GM23248 (cell line): ENCODE measurements around the gene C3orf52. TPM values are rescaled to one million over a fixed set of nuclear protein-coding genes. Genes with fewer than 3 reads are reported as not detected.
A peak's percentile ranks its signal among the peaks of the same experiment; 100 is the strongest.

Experiments used
- DNase-seq: peaks from one replicate; pipeline ENCODE4 v3.0.0-alpha.2; 2015
- H2AFZ ChIP-seq: fragments of 200-600 bp; sonication (generic); 2 replicates; pipeline ENCODE4 v1.6.1; 2016; ENCODE audit warnings: antibody characterized with exemption
- H3F3A ChIP-seq: fragments of 200-600 bp; sonication (generic); 2 replicates; pipeline ENCODE4 v1.6.1; 2016; ENCODE audit warnings: mild to moderate bottlenecking, antibody characterized with exemption, mixed run types; ENCODE audit not compliant: insufficient read depth
- H3K27ac ChIP-seq: fragments of 200-600 bp; sonication (generic); 2 replicates; pipeline ENCODE4 v1.5.1; 2016; ENCODE audit warnings: mild to moderate bottlenecking
- H3K27me3 ChIP-seq: fragments of 200-600 bp; sonication (generic); replicated peaks from 2 replicates; pipeline ENCODE4 v1.6.1; 2016; ENCODE audit warnings: mild to moderate bottlenecking; ENCODE audit not compliant: insufficient read depth
- H3K36me3 ChIP-seq: fragments of 200-600 bp; sonication (generic); 2 replicates; pipeline ENCODE4 v1.6.1; 2016; ENCODE audit warnings: low read depth, mild to moderate bottlenecking
- H3K4me1 ChIP-seq: fragments of 200-600 bp; sonication (generic); 2 replicates; pipeline ENCODE4 v1.6.1; 2016; ENCODE audit warnings: mild to moderate bottlenecking; ENCODE audit not compliant: insufficient read depth
- H3K4me2 ChIP-seq: fragments of 200-600 bp; sonication (generic); one replicate; pipeline ENCODE4 v1.6.1; 2016; ENCODE audit warnings: mild to moderate bottlenecking; ENCODE audit not compliant: unreplicated experiment
- H3K4me3 ChIP-seq: fragments of 200-600 bp; sonication (generic); 2 replicates; pipeline ENCODE4 v1.5.1; 2016; ENCODE audit warnings: mild to moderate bottlenecking
- H3K79me2 ChIP-seq: fragments of 200-600 bp; sonication (generic); 2 replicates; pipeline ENCODE4 v1.6.1; 2016; ENCODE audit warnings: mild to moderate bottlenecking; ENCODE audit not compliant: insufficient read depth
- H3K9ac ChIP-seq: fragments of 200-600 bp; sonication (generic); 2 replicates; pipeline ENCODE4 v1.6.1; 2016; ENCODE audit warnings: mild to moderate bottlenecking
- H3K9me2 ChIP-seq: fragments of 200-600 bp; sonication (generic); 2 replicates; pipeline ENCODE4 v1.6.1; 2016; ENCODE audit warnings: mixed run types, mild to moderate bottlenecking, moderate library complexity; ENCODE audit not compliant: insufficient read depth
- H3K9me3 ChIP-seq: fragments of 200-600 bp; sonication (generic); one replicate; pipeline ENCODE4 v1.6.1; 2017; ENCODE audit warnings: low read depth
- H4K20me1 ChIP-seq: fragments of 200-600 bp; sonication (generic); 2 replicates; pipeline ENCODE4 v1.6.0; 2016; ENCODE audit not compliant: insufficient read depth
- EZH2 ChIP-seq: fragments of 200-600 bp; sonication (generic); IDR thresholded peaks from 2 replicates; pipeline ENCODE4 v1.6.1; 2018; ENCODE audit warnings: antibody characterized with exemption, mild to moderate bottlenecking; ENCODE audit not compliant: insufficient read depth, poor library complexity, severe bottlenecking
- EZH2phosphoT487 ChIP-seq: fragments of 200-600 bp; sonication (generic); IDR thresholded peaks from 2 replicates; pipeline ENCODE4 v1.6.1; 2018; ENCODE audit warnings: antibody characterized with exemption, moderate library complexity, mild to moderate bottlenecking, low read depth; ENCODE audit not compliant: insufficient read depth
- WGBS, 2 experiments: methylation state at CpG; one replicate each; pipeline ENCODE4 v1.1.6; 2015 to 2017; ENCODE audit warnings: low lambda C conversion rate in 2 of 2, low coverage in 1 of 2; ENCODE audit errors: missing lambda C conversion rate in 2 of 2; 5-methylcytosine and 5-hydroxymethylcytosine counted together
- in situ Hi-C: fragments of 300-500 bp; cut with MboI; formaldehyde crosslinking; loops from 2 replicates; pipeline ENCODE4 v1.15.0; 2020
- polyA plus RNA-seq: library from polyadenylated mRNA; unstranded; fragments of >200 nt; fragmentation: Nextera tagmentation; extraction: Ambion mirVana; gene quantifications from 2 replicates; pipeline ENCODE4 v1.2.1, GENCODE V29; 2016
- total RNA-seq: library from RNA; depleted of rRNA; stranded (reverse); fragments of >200 nt; shearing (Covaris generic); gene quantifications from 2 replicates; pipeline ENCODE4 v1.2.3, GENCODE V29; 2014

C3orf52 gene
- total and polyA plus RNA-seq, 2 experiments from 2014 or later, result 1.6 to 3.5 TPM

GRCh38 chr3:112042842-112043280 is 43.3 kb upstream of the C3orf52 start:
- TF ChIP-seq EZH2 (no peak), EZH2phosphoT487 (no peak)
- Histone ChIP-seq H3K4me1 (peaks cover 13% of the 10 kb centered on the region; the same call in 1 of the 2 replicates), H3K27ac (no peak overlapping the region), H4K20me1 (no peaks in the 10 kb centered on the region), H2AFZ (peak overlapping the region; percentile 95), H3K27me3 (no peaks in the 10 kb centered on the region), H3K36me3 (no peaks in the 10 kb centered on the region), H3K4me3 (no peak overlapping the region), H3F3A (peaks cover 10% of the 10 kb centered on the region; the same call in 1 of the 2 replicates), H3K79me2 (no peaks in the 10 kb centered on the region), H3K9me3 (no peaks in the 10 kb centered on the region), H3K4me2 (no peak overlapping the region), H3K9me2 (no peaks in the 10 kb centered on the region), H3K9ac (no peak overlapping the region)
- in situ Hi-C loops, result no loop called here
- no peak for DNase-seq
- 64 to 66% methylated on average over 6 of the region's 6 CpGs for WGBS, 2 experiments

GRCh38 chr3:112043621-112044201 is 42.5 kb upstream of the C3orf52 start:
- no peaks in the 10 kb centered on the region for H3K9me3 ChIP-seq
- peak overlapping the region; percentile 56 for H3K4me3 ChIP-seq
- WGBS, 2 experiments, result 12 to 13% methylated on average over 7 of the region's 7 CpGs
- peaks cover 10% of the 10 kb centered on the region; the same call in 1 of the 2 replicates for H3F3A ChIP-seq
- TF ChIP-seq EZH2, result no peak
- TF ChIP-seq EZH2phosphoT487, result no peak
- H3K79me2 ChIP-seq, result no peaks in the 10 kb centered on the region
- H3K9ac ChIP-seq, result peak overlapping the region; percentile 60
- in situ Hi-C loops, result no loop called here
- H3K36me3 ChIP-seq, result no peaks in the 10 kb centered on the region
- no peaks in the 10 kb centered on the region for H4K20me1 ChIP-seq
- H3K9me2 ChIP-seq, result no peaks in the 10 kb centered on the region
- no peak overlapping the region for H3K27ac ChIP-seq
- DNase-seq, result peak; percentile 88
- peak overlapping the region; percentile 70 for H3K4me2 ChIP-seq
- peaks cover 8% of the 10 kb centered on the region; the same call in 1 of the 2 replicates for H3K4me1 ChIP-seq
- H2AFZ ChIP-seq, result peak overlapping the region; percentile 95
- no peaks in the 10 kb centered on the region for H3K27me3 ChIP-seq

- Histone ChIP-seq H3K36me3 (no peaks in the 10 kb centered on the region), H3K9me3 (no peaks in the 10 kb centered on the region), H3K4me2 (no peak overlapping the region), H3K9me2 (no peaks in the 10 kb centered on the region), H3K27me3 (no peaks in the 10 kb centered on the region), H3K79me2 (no peaks in the 10 kb centered on the region), H3K9ac (no peak overlapping the region), H3K4me1 (no peaks in the 10 kb centered on the region), H2AFZ (no peak overlapping the region), H3K27ac (no peak overlapping the region), H3F3A (peaks cover 5% of the 10 kb centered on the region; the same call in 1 of the 2 replicates), H3K4me3 (no peak overlapping the region), H4K20me1 (no peaks in the 10 kb centered on the region)
- 48 to 58% methylated on average over 4 of the region's 4 CpGs for WGBS, 2 experiments
- in situ Hi-C loops, result no loop called here
- TF ChIP-seq EZH2 (no peak), EZH2phosphoT487 (no peak)
- peak; percentile 45 for DNase-seq
Measured at GRCh38 chr3:112046599-112046998, 39.6 kb upstream of the C3orf52 start.

- no peaks in the 10 kb centered on the region for H3K27me3 ChIP-seq
- 93 to 100% methylated on average over 1 of the region's 1 CpG for WGBS, 2 experiments
- no peaks in the 10 kb centered on the region for H3K79me2 ChIP-seq
- TF ChIP-seq EZH2, result no peak
- TF ChIP-seq EZH2phosphoT487, result no peak
- H3K9ac ChIP-seq, result no peak overlapping the region
- no peaks in the 10 kb centered on the region for H3K9me2 ChIP-seq
- H2AFZ ChIP-seq, result no peak overlapping the region
- no peak overlapping the region for H3K4me2 ChIP-seq
- H4K20me1 ChIP-seq, result no peaks in the 10 kb centered on the region
- in situ Hi-C loops, result no loop called here
- H3K4me3 ChIP-seq, result no peak overlapping the region
- H3K4me1 ChIP-seq, result no peaks in the 10 kb centered on the region
- H3K9me3 ChIP-seq, result no peaks in the 10 kb centered on the region
- peaks cover 5% of the 10 kb centered on the region; the same call in 1 of the 2 replicates for H3F3A ChIP-seq
- no peak for DNase-seq
- H3K36me3 ChIP-seq, result no peaks in the 10 kb centered on the region
- no peak overlapping the region for H3K27ac ChIP-seq
Measured at GRCh38 chr3:112047264-112047663, 38.9 kb upstream of the C3orf52 start.

GRCh38 chr3:112048911-112049310 is 37.3 kb upstream of the C3orf52 start:
- Histone ChIP-seq H3K4me1 (no peaks in the 10 kb centered on the region), H3K9me3 (no peaks in the 10 kb centered on the region), H3K9ac (no peak overlapping the region), H3K4me2 (no peak overlapping the region), H3K27me3 (no peaks in the 10 kb centered on the region), H4K20me1 (no peaks in the 10 kb centered on the region), H3K9me2 (no peaks in the 10 kb centered on the region), H3K79me2 (no peaks in the 10 kb centered on the region), H3K4me3 (no peak overlapping the region), H3K27ac (no peak overlapping the region), H3K36me3 (no peaks in the 10 kb centered on the region), H3F3A (peaks cover 5% of the 10 kb centered on the region; the same call in 1 of the 2 replicates), H2AFZ (no peak overlapping the region)
- no peak for TF ChIP-seq EZH2
- TF ChIP-seq EZH2phosphoT487, result no peak
- in situ Hi-C loops, result no loop called here
- DNase-seq, result no peak
- 52 to 63% methylated on average over 8 of the region's 8 CpGs for WGBS, 2 experiments
